NCI-H748 (cell line): ENCODE data around the gene RTN4RL2.
A peak's percentile ranks its signal among the peaks of the same experiment; 100 is the strongest.

Experiments
- DNase-seq: peaks from one replicate; lab custom pipeline; 2025; ENCODE audit not compliant: unreplicated experiment; lab: John Stamatoyannopoulos, UW

The RTN4RL2 gene

DNA sequence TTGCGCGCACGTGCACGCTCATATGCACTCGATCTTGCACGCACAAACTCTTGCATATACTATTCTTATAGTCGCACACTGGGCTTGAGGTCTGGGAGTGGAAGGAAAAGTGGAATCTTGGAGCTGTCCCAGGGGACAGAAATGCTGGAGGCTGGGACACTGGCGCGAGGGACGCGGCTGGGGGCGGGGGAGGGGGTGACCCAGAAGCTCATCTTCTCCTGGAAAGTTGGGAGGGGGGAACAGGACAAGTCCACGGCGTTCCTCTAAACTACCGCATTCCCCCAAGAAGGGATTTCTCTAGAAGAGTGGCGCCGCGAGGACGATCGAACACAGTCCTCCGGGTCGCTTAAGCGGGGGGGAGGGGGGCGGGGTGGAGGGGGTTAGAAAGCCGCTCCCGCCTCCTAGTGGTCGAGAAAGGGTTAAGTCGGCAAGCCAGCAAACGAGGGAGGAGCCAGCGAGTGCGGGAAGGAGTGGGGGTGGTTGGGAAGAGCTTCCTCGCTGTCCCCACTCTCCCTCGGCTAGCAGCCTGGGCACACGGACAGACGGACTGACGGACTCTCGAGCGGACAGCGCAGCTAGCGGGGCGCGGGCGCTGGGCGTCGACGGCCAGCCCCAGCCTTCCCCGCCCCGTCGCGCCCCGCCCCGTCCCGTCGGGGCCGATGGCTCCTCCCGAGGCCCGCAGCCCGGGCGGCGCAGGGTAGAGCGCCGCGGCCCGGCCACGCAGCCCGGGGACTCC, at the start of gene RTN4RL2:
RTN4RL2 (plus strand) TSS at position 507 of the 736 bp plus-strand sequence. CDS start 338 bp downstream, outside the sequence.
- DNase-seq, result peak; percentile 66

DNA sequence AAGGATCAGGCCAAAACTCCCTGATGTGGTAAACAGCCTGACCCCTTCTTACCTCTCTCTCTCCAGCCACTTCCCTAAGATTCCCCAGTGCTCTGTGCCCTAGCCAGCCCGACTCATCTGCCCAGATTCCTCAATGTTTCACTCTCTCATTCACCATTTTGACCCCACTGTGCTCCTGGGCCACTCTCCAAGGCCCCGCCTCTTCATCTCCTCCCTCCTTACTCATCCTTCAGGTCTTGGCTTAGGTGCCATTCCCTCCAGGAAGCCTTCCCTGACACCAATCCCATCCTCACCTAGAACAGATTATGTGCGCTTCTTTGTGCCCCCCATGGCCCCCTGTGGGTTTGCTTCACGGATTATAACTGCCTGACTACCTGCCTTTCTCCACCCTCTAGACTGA, 46.6 kb upstream of the RTN4RL2 start:
- no peak for DNase-seq

DNA sequence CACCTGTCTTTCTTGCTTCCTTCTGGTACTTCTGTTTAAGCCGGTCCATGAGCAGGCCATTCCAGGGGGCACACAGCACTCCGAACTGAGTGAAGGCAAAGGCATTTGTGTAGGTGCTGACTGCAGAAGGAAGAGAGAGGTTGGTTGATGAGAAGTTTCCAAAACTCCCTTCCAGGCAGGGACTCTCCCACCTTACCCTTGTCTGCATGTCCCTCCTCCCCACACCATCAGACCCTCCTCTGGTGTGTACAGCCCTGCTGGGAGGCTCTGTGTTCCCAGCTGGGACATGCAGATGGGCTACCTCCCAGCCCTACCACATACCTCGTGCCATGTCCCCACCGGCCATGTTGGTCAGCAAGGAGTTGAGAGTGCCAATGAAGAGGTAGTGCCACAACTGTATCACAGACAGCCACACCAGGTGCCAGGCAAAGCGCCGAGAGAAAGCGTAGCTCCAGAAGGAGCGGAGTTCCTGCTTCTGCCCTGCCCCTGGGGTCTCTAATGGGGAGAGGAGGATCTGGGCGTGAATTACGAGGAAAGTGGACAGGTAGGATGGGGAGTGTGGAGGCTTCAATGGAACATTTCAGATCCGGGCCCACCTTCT, 45.6 kb upstream of the RTN4RL2 start:
- DNase-seq, result no peak

DNA sequence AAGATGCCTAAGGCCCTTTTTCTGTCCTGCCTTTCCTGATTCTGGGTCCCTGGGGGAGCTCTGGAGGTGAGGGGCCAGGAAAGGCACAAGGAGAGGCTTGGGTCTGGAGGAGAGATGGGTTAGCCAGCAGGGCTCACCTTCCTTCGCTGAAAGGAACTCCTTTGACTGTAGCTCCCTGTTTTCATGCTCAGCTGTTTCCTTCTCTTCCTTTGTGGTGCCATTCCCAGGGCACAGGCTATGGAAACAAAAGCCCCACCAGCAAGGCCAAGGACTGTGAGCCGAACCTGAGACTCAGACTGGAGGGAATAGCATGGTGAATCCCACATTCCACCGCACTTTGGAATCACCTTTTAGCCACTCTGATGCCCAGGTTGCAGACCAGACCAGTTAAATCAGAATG, 43.9 kb upstream of the RTN4RL2 start:
- no peak for DNase-seq

DNA sequence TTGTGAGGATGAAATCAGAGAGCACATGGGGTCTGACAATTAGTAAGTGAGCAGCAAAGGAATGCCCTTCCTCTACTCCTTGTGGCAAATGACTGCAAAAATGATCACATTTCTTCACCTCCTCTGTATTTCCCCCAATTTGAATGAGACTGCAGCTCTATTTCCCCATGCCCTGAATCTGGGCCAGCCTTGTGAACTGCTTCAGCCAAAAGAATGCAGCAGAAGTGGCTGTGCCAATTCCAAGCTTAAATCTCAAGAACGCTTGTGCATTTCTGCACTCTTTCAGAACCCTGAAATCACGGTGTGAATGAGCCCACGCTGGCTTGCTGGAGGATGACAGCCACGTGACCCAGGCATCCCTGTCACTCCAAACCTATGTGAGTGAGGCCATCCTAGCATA, 43.3 kb upstream of the RTN4RL2 start:
- no peak for DNase-seq

DNA sequence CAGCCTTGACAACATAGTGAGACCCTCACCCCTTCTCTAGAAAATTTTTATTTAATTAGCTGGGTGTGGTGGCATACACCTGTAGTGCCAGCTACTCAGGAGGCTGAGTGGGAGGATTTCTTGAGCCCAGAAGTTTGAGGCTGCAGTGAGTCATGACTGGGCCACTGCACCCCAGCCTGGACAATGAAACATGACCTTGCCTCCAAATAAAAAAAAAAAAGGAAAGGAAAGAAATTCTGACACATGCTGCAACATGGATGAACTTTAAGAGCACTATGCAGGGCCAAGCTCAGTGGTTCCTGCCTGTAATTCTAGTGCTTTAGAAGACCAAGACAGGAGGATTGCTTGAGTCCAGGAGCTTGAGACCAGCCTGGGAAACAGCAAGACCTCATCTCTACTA, 42.2 kb upstream of the RTN4RL2 start:
- no peak for DNase-seq

DNA sequence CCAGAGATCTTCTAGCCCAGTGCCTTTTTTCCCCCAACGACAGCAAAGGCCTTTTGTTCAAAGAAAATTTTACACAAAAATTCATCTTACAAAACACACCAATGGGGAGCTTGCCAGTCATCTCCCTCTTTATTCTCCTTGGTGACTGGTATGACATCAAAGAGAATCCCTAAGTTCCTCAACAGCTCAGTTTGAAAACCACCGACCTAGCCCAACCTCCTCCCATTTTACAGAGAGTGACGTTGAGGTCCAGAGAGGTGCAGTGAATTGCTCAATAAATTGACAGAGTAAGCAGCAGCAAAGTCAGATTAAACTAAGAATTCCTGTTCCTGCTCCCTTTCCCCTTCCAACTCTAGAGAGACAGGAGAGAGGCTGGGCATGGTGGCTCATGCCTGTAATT, 41.2 kb upstream of the RTN4RL2 start:
- DNase-seq, result no peak

DNA sequence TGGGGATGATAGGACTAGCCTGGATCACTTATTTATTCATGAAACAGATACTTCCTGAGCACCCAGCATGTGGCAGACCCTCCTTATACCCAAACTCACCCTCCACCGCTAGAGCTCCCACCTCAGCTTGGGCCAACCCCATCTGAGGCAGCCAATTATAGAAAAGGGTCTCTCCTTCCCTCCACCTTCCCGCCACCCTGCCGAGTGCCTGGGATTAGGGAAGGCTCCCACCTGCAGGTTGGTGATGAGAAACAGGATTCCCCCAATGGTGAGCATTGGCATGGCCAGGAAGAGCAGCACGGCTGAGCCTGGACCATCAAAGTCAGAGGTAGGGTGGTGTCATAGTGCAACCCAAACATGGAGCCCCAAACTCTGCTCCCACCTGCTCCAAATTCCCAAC, 39.3 kb upstream of the RTN4RL2 start:
- no peak for DNase-seq

DNA sequence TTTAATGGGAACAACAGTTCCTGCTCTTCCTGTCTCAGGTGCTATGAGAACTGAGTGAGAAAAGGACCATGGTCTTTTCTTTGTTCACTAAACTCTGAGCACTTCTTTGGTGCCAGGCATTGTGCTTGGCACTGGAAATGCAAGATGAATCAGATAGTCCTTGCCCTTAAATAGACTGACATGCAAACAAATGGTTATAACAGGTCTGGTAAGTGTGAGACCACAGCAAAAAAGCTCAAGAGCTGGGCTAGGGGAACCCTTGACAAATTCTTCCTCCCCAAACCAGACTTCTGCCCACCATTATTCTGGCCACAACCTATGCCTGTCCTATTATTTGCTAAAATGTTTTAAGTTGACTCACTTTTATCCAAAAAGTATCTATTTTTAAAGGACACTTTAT, 38.5 kb upstream of the RTN4RL2 start:
- DNase-seq, result no peak

DNA sequence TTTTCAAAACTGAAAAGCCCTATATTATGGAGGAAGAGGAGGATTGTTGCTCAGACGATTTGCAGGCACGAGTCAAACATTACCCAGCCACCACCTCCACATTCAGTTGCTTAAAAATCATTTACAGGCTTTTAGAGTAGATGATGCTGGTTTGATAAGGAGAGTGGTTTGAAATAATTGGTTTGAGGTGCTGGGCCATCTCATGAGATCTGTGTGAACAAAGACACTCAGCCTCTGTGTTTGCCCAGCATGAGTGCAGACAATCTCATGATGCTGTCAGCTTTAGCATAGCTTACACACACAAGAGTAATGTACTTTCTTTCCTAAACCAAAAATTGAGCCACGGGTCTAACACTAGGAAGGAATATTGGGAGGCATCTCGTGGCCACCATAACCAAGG, 37.7 kb upstream of the RTN4RL2 start:
- DNase-seq, result no peak

DNA sequence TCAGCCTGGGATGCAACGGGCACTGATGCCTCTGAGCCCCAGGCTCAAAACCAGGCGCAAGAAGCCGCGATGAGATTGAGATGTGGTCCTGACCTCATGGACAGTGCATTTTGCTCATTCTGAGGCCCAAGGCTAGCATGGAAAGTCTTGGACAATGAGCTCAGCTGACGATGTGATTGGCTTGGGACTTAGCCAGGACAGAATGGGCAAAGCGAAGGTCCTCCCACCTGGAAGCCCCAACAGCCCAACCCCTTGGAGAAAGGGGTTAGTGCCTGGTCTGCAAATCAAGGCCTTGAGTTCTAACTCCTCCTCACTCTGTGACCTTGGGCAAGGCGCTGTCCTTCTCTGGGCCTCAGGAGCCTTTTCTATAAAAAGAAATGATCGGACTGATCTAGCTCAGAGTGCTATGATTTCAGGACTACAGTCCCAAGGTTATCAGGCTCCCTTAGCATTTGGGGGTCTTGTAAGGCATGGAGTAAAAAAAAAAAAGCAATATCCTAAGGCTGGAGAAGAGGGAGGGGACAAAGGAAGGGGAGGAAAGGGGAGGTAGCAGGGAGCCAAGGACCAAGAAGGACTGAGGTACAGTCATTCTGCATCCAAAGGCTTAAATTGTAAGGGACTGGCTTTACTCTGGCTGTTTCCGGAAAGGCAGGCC, 36.1 kb upstream of the RTN4RL2 start:
- no peak for DNase-seq

DNA sequence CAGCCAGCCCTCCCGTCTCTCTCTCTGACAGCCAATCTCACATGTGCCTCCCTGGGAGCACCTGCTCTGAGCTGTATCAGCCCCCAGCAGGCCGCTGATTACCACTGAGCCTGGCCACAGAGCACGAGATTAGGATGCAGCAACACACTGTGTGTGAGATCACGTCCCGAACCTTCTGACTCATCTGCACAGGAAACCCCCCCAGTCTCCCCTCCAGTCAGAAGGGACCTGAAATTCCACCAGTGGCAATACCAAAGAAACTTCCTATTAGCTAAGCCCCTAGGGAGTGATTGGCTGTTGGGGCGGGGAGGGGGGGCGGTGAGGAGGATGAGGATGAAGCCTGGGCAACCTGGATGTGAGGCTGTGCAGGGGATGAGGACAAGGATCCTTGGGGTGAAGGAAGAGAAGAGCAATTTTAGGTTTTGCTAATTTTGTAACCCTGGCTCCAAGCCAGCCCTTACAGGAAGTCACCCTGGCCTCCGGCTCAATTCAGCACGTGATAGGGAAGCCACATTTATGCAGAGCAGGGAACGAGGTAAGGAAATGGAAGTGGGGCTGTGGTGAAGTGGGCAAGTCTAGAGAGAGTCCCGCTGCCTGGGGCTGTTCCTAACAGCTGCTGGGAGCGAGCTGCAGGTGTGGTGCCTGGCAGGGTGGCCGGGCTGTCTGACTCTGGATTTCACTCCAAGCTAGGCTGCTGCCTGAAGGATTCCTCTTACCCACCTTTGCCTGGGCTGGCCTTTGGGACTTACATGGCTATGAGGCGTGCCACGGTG, 35.4 kb upstream of the RTN4RL2 start:
- peak; percentile 36 for DNase-seq

DNA sequence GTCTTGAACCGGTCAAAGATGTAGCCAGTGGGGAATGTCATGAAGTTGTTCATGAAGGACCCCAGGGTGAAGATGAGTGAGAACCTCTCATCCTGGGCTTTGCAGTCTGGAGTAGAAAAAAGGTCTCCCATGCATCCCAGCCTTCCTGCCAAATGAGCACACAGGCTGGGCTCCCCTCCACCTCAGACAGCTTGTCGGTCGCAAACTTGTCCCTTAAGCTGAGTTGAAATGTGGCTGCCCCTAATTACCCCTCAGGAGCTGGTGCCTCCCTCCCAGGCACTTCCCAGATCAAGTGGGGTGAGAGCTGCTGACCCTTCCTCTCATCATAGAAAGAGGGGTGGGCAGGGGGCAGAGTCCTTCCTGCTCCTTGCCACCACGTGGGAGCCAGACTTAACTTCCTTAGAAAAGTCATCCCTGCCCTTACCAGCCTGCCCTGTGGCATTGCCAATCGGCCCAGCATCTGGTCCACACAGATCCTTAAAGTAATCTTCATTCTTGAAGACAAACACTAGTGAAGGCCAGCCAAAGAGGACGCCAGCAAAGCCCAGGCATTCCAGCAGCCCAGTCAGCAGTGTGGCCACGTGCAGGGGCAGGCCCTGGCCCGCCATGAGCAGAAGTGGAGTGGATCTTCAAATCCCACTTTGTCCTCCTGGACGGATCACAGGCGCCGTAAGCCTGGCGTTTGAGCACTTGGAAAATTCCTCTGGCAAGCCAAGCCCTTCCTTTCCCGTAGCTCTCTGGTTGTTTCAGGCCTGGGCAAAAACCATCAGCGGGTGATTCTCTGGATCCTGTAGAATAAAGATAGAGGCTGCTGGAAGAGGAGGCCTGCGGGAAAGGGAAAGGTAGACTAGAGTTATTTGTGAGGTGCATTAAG, 34.5 kb upstream of the RTN4RL2 start:
- DNase-seq, result no peak

DNA sequence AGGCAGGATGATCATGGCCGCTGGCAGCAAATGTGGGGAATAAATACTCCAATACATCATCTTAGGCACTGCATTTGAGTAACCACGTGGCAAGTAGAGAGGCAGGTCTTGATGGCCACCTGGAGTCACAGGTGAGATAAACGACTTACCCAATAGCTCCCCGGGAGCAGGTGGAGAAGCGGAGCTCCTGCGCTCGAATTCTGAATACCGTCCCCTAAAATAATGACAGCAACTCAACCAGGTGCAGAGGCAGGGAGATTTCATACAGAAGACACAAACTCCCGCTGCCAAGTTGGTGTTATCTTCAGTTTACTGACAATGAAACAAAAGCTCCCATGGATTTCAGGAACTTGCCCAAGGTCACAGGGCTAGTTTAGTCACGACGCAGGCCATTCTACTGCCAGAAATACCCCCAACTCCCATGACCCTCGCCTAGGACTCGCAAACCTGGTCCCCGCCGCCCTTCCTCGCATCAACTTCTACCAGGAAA, 33.8 kb upstream of the RTN4RL2 start:
- no peak for DNase-seq

DNA sequence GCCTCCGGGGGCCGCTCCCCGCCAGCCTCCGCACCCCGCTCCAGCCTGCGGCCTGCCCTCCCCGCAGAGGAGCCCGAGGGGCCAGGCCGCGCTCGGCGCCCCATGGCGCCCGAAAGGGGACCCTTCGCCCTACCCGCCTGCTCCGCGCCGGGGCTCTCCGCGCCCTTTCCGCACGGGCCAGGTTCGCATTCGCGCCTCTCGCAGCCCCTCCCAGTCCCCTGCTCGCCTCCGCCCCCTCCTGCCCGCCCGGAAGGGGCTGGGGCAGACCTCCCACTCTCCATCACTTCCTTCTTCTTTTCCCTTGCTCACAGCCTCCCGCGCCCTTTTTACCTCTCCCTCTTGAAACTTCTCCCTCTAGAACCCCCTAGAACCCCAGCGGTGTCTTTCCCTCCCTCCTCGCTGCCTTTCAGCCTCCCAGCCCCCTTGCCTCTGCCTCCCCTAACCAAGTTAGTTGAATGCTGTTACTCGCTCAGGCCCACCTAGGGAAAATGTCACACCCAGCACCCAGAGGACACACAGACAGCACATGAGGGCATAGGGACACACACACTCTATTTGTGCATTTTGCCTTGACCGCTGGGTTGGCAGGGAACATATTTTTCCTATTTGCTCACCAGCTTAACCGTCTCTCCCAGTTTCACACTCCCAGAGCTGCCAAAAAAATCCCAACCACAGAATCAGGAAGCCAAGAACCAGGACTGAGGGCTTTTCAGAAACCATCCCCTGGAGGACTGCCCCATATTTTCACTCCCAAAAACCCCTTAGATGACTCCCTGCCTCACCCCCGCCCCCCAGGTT, 33.2 kb upstream of the RTN4RL2 start, which contains the start of gene SLC43A3:
SLC43A3 (minus strand) TSS at position 193 of the 798 bp plus-strand sequence. CDS start 949 bp downstream, outside the sequence.
- no peak for DNase-seq

DNA sequence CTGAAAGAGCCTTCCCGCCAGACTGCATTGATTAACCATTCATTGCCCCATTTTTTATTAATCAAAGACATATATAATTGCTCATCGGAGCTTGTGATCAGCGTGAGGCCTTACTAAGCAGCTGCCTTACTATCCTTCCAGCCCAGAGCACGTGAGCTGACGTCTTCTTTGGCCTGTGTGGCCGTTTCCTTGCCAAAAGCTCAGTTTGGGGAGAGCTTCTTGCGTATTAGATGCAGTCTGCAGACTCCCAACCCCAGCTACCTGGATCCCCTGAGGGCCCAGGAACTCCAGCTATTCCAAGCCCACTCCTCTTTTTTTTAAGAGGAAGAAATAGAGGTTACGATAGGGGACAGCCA, 32.6 kb upstream of the RTN4RL2 start:
- DNase-seq, result no peak

DNA sequence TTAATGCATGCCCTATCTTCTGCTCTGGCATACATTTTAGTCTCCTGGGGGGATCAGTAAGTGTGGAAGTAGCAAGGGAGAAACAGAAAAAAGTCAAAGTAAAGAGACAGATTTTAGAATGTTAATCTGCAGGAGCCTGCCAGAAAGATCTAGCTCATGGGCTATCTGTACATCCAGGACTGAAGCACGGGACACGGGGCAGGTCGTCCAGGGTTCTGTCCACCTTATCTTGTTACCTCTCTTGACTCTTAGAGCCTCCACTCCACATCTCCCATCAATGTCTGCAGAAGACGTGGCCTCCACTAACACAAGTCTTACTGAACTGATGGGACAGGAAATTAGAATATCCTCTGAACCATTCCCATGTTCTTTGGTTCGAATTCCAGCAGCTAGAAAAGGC, 31.7 kb upstream of the RTN4RL2 start:
- no peak for DNase-seq

DNA sequence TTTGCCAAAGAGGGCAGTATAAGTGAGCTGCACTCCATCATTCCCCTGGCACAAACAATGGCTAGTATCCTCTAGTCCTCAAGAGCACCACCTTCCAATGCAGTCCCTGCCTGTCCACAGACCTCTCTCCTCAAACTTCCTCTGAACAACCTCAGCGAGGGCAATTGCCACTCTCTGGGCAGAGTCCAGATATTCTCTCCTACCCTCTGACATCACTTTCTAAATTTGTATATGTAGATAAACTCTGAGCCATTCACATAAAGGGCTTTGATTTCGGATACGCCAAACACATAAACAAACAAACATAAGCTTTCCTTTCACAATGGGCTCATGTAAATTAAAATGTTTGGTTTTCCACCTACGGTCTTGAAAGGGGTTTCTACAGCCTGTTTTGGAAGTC, 30.4 kb upstream of the RTN4RL2 start:
- DNase-seq, result peak; percentile 10

DNA sequence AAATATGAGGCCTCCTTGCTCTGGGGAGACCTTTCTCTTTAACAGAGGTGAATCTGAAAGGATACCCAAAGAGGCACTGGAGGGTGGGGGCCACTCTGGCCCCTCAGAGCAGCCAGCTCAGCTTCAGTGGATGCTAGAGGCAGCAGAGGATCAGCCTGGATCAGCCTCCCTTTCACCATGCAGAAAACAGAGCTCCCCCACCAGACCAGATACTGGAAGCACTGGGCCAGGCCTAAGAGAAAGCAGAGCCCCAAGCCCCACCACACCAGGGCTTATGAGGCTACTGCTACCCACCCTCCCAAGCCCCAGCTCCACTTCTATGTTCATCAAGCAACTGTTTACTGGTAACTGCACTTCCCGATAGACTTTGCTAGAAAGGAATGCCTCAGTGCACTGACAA, 29.4 kb upstream of the RTN4RL2 start:
- no peak for DNase-seq

DNA sequence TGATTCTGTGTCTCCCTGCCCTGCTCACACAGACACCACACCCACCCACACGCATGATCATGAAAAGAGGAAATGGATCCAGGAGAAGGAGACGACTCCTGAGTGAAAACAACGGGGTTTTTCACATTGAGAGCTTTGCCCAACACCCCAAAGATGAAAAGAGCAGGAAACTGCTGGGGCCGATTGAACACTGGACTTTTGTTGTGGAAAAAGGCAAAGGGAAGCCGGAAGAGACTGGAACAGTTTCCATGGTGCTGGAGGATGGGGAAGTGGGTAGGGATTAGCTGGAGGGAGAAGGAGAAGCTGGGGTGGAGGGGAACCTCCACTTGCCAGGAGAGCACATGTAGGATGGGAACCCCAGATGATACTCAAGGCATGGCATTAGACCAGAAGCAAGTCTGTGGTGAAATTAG, 28.2 kb upstream of the RTN4RL2 start:
- no peak for DNase-seq
